SK-N-MC (cell line): ENCODE measurements around the gene CAMTA1.

Experiments used
- EZH2 ChIP-seq: fragments of 200-600 bp; sonication (generic); IDR thresholded peaks from one replicate; pipeline ENCODE4 v1.6.1; 2017; ENCODE audit warnings: antibody characterized with exemption
- FOXP2 ChIP-seq: optimal IDR thresholded peaks from 2 replicates; pipeline ENCODE3; 2011; ENCODE audit warnings: mild to moderate bottlenecking, moderate library complexity; ENCODE audit not compliant: insufficient read depth; ENCODE audit errors: extremely low read length, control extremely low read depth
- POLR2AphosphoS5 ChIP-seq: IDR thresholded peaks from 2 replicates; pipeline ENCODE4 v1.6.1; 2012; ENCODE audit warnings: mild to moderate bottlenecking, low read depth, low read length, borderline replicate concordance

DNA sequence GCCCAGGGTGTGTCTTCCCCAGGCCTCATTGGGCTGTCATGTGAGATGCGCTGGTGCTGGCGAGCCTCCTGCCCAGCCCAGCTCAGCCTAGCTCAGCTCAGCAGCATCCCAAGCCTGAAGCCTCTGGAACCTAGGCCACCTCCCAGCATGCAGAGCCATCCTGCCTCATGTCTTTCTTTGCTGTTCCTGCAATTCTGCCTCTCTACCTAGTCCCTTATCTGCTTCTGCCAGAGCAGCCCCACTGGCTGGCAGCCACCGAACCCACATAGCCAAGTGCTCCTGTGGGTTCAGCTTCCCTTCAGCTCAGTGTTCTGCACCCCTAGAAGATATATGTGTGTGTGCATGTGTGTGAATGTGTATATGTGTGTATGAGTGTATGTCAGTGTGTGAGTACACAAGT lies 694.3 kb downstream of the CAMTA1 start:
- TF ChIP-seq EZH2 (no peak), POLR2AphosphoS5 (no peak), FOXP2 (no peak)
